GM21619 (cell line): ENCODE measurements around the gene DLL1.
A peak's percentile ranks its signal among the peaks of the same experiment; 100 is the strongest.

Source experiments
- ATAC-seq: cut with Tn5 transposase; IDR thresholded peaks from one replicate; pipeline ENCODE4 v1.9.1; 2021; ENCODE audit not compliant: unreplicated experiment

Gene DLL1

GRCh38 chr6:170295510-170296422 is 4.9 kb upstream of the DLL1 start:
- ATAC-seq = peak; percentile 48

- ATAC-seq = no peak
Observed at GRCh38 chr6:170294813-170295509, 4.1 kb upstream of the DLL1 start.

- ATAC-seq = no peak
Observed at GRCh38 chr6:170294298-170294730, 3.4 kb upstream of the DLL1 start.

GRCh38 chr6:170293341-170294231 is 2.7 kb upstream of the DLL1 start:
- ATAC-seq = no peak

DNA sequence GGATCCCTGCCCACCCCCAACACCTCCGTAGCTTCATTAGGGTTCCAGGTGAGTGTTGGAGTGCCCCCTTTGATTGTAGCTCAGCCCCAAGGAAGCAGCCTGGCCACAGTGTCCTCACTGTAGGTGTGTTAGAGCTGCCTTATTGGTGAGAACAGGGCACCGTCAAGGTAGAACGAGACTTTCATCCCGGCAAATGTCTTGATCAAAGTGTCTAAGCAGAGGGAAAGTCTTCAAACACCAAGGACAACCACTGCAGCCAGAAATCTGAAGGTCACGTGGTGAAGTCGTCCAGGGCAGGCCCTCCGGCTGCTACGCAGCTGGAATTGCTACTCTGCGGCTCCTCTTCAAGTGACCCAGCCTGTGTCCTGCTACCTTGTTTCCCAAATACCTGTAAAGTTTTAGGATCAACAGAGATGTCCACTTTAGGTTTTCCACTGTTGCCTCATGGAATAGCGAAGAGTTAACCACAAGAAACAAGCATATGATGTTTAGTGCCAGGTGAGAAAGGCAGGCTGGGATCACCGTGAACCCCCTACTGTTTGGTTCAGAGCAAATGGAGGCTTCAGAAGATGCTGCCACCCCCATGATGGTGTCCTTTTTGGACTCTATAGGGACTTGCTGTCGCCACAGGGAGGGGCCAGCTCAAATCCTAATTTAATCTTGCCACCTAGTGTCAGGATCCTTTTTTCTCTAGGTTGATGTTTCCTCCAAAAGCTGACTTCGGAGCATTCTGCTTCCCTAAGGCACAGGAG is 1.7 kb upstream of the DLL1 start:
- ATAC-seq = no peak

- no peak for ATAC-seq
Observed at GRCh38 chr6:170292111-170292406, 1.2 kb upstream of the DLL1 start.

- peak; percentile 31 for ATAC-seq
Observed at GRCh38 chr6:170291271-170292110, 613 bp upstream of the DLL1 start.

DNA sequence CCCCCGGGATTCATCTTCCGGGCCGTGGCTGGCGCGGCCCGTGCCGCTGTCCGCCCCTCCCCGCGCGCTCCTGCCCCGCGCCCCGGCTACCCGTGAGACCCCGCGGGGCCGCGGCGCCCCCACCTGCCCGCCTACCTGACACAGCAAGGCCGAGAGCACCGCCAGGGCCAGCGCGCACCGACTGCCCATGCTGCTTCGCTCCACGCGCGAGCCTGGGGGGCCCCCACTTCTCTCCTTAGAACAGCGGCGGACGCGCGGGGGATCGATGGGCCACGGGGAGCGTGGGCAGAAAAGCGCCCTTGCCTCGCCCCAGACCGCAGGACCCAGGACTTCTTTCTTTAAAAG is 955 bp downstream of the DLL1 start:
- ATAC-seq = no peak

GRCh38 chr6:170289180-170289931 is 1.5 kb downstream of the DLL1 start:
- ATAC-seq = no peak

DNA sequence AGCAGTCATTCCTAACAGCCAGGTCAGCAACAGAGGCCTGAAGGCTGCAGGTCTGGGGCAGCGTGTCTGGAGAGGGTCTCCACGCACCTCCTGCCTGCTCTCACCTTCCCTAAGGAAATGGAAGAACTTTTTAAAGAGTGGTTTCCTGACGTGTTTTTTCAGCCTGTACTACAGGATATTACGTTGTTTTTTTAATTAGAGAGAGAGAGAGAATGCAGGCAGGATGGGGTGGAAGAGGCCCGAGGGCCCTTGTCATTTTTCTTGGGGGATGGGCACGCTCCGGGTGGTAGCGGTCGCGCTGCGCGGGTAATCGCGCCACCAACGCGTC is 2.1 kb downstream of the DLL1 start:
- no peak for ATAC-seq

DNA sequence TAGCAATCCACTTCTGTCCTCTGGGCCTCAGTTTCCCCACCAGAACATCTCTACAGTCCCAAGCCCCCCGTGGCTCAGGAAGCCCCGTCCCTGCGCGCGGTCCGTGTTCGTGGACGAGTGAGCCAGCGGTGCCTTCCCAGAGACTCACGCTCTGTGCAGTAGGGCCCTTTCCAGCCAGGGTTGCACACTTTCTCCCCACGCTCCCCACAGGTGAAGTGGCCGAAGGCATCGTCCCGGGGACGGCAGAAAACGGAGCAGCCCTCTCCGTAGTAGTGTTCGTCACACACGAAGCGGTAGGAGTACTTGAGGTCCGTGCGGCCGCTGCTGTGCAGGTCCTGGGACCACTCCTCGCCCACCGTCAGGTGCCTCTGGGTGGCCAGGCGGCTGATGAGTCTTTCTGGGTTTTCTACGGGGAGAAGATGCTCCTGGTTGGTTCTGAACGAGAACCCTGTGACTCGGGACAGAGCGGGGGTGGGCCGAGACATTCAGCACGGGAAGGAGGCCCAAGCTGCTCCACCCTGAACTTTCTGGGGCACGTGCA is 2.7 kb downstream of the DLL1 start:
- ATAC-seq = no peak

GRCh38 chr6:170287371-170287876 is 3.5 kb downstream of the DLL1 start:
- no peak for ATAC-seq

GRCh38 chr6:170286934-170287265 is 4.0 kb downstream of the DLL1 start:
- ATAC-seq = no peak

DNA sequence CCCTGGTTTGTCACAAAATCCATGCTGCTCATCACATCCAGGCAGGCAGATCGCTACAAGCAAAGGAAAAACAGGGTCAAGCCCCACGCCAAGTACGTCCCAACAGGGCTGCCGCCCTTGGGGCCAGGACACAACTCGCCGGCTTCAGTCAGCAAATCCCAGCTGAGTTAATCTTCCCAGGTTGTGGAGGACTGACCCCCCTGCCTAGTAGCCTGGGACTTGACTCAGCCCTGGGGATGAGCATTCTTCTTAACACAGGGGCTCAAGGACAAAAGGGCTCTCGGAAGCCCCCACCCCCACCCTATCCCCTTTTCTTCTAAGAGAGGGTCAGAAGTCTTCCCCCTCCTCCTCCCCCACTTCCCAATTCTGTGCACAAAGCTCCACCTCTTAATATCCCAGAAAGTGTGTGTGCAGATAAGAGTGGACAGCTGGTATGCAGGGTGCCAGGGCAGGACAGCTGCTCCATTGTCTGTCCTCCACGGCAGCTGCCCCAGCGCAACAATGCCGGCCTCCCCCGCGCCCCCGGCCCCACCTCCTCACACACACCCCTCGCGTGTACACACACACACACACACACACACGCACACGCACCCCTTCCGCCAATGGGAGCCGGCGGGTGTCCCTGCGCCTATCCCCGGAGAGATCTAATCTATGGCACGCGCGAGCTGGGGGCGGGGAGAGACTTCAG is 4.5 kb downstream of the DLL1 start:
- no peak for ATAC-seq

GRCh38 chr6:170285482-170285881 is 5.4 kb downstream of the DLL1 start:
- no peak for ATAC-seq

- no peak for ATAC-seq
Observed at GRCh38 chr6:170284866-170285469, 5.9 kb downstream of the DLL1 start.

DNA sequence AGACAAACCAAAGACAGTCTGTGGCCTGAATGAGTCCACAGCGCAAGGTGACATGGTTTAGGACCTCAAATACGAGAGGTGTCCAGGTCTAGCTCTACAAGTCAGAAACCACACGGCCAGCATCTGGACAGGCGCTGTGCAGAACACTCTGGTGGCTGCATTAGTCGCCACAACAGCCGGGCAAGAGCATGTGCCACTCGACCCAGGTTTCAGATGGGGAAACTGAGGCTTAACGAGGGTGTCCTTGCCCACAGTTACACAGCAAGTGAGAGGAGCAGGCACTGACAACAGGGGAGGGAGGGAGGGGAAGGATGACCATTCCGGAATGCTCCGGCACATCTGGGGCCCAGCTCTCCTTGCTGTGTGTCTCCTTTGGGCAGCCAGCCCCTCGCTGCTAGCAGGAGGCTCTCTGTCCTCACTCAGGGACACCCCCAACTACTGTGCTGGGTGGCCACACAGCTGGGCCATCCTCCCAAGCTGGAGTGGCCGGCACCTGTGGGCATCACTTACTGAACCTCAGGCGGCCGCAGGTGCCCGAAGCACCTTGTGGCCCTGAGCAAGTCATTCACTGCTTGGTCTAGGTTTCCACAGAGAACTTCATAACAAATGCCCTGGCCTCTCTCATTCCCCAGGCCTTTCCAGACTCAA is 6.6 kb downstream of the DLL1 start:
- no peak for ATAC-seq
